ENCODE data around the gene ZNF22. TPM values are rescaled to one million over a fixed set of nuclear protein-coding genes. Genes with fewer than 3 reads are reported as not detected.

Gene ZNF22
- polyA plus RNA-seq, 1 donor (not counting 4 experiments of a cell fraction or from before 2014, with no cell fraction given), result 9.4 TPM

DNA sequence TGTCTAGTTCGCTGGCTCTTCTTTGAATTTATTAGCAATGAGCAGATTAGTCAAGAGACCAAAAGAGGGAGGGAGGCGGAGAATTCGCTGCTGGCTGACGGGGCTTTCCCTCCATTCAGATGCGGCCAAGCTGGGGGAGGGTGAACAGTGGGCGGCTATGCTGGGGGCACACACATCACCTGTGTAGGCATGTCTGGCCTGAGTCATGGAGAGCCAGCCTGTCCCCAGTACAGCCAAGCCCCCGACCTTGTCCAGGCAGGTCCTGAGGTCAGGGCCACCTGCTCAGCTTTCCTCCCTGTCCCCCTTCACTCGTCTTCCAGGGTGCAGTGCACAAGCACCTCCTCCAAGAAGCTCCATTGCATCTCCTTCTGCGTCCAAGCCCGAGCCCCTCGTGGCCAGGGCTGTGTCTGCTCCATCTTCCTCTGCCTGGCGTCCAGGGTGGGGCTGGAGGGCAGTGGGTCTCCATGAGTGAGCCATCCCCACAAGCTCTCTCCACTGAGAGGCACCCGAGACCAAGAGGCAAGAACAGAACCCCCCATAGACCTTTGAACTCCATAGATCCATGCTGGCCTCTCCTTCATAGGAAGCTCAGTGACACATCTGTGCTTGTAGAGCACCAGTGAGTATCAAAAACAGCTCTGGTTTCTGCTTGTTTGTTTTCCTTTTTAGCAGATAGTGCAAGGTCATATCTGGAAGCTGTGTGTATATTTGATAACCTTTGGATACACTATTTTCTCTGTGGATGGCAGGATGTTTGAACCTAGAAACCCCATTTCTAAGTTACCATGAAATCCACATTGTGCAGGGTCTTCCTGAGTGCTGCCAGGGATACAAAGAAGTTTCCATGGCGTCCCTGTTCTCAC is 20.2 kb upstream of the ZNF22 start:
- H3K4me2 ChIP-seq (ENCODE audit: control insufficient read depth, extremely low read depth, insufficient read depth, low read depth, low read length), result peak overlapping the region; percentile 73
- H2AFZ ChIP-seq (ENCODE audit: control insufficient read depth, low read length), result peak overlapping the region; percentile 80
- dilution Hi-C loops (cut with MboI; ENCODE audit: extremely low pct_ligation_motif_present, low sequenced_read_pairs), result no loop called here
- no peaks in the 10 kb centered on the region for H4K20me1 ChIP-seq (ENCODE audit: control insufficient read depth, extremely low read depth, insufficient read depth, low read length)
- no peaks in the 10 kb centered on the region for H3K9me3 ChIP-seq (ENCODE audit: control insufficient read depth, low read depth, low read length)
- no peaks in the 10 kb centered on the region for H3K79me2 ChIP-seq (ENCODE audit: control insufficient read depth, insufficient read depth, low read length)
- H3K36me3 ChIP-seq (ENCODE audit: control insufficient read depth in 2 of 2, extremely low read depth in 1 of 2, insufficient read depth in 2 of 2, low read length in 2 of 2), result no peaks in the 10 kb centered on the region
- peak overlapping the region in 1 of 3 experiments; percentile 36 for H3K4me3 ChIP-seq (ENCODE audit: control insufficient read depth in 2 of 3, extremely low read depth in 1 of 3, insufficient read depth in 2 of 3, low read depth in 1 of 3, low read length in 3 of 3)
- no peaks in the 10 kb centered on the region for H3K9me1 ChIP-seq (ENCODE audit: control insufficient read depth, extremely low read depth, insufficient read depth, low read length)
- DNase-seq (ENCODE audit: low read depth, low spot score) (no peak), FAIRE-seq (no peak)
- no peaks in the 10 kb centered on the region for H3K27me3 ChIP-seq (ENCODE audit: control insufficient read depth, extremely low read depth, insufficient read depth, low read length)
- H3K27ac ChIP-seq (ENCODE audit: control insufficient read depth, insufficient read depth, low read length), result peak overlapping the region; percentile 85
- H3K9ac ChIP-seq (ENCODE audit: control insufficient read depth, extremely low read depth, insufficient read depth, low read length), result peak overlapping the region; percentile 45
- TF ChIP-seq, protein P1, sequence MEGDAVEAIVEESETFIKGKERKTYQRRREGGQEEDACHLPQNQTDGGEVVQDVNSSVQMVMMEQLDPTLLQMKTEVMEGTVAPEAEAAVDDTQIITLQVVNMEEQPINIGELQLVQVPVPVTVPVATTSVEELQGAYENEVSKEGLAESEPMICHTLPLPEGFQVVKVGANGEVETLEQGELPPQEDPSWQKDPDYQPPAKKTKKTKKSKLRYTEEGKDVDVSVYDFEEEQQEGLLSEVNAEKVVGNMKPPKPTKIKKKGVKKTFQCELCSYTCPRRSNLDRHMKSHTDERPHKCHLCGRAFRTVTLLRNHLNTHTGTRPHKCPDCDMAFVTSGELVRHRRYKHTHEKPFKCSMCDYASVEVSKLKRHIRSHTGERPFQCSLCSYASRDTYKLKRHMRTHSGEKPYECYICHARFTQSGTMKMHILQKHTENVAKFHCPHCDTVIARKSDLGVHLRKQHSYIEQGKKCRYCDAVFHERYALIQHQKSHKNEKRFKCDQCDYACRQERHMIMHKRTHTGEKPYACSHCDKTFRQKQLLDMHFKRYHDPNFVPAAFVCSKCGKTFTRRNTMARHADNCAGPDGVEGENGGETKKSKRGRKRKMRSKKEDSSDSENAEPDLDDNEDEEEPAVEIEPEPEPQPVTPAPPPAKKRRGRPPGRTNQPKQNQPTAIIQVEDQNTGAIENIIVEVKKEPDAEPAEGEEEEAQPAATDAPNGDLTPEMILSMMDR (optimal IDR thresholded peaks at IDR 0.05 in 1 of 3, IDR thresholded peaks at IDR 0.05 in 1 of 3, conservative IDR thresholded peaks at IDR 0.05 in 1 of 3; ENCODE audit: extremely low read depth in 1 of 3, insufficient read depth in 2 of 3, low read length in 3 of 3), result no peak
- no peak for TF ChIP-seq EZH2 (IDR thresholded peaks at IDR 0.05; ENCODE audit: low read length)
- peaks cover 47% of the 10 kb centered on the region for H3K4me1 ChIP-seq (ENCODE audit: control insufficient read depth, extremely low read depth, insufficient read depth, low read length)

DNA sequence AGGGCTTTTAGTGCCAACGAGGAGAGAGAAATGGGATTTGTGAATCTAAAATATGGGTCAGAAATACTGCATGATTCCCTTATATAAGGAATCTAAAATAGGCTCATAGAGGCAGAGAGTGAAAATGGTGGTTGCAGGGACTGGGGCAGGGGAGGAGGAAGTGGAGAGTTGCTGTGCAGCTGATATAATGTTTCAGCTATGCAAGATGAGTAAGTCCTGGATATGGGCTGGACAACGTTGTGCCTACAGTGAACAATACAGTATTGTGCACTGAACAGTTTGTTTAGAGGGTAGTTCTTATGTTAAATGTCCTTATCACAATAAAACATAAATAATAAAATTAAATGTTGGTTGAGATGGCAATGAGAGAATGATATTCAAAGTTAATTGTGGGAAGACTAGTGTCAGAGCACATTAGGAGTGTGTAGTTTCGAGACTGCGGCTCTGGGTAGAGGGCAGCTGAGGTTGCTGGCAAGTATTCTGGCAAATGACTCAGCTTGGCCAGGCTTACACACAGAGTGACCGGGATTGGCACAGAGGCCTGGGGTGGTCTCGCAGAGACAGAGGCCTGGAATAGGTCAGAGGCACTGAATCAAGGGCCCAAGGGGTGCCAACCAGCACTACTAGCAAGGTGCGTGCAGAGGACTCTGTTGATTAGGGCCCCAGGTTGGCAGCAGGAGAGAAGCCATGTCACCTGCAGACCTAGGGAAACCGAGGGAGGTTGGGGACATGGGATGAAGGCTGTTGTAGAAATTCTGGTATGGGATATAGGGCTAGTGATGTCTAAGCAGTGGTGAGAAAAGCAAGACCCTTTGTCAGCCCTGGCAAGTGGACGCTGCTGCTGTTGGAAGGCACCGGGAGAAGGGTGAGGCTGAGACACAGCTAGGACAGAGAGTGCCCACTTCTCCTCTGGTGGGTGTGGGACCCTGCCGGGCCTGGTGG is 19.3 kb upstream of the ZNF22 start:
- Histone ChIP-seq H3K27ac (ENCODE audit: control insufficient read depth, insufficient read depth, low read length) (peak overlapping the region; percentile 85), H3K4me2 (ENCODE audit: control insufficient read depth, extremely low read depth, insufficient read depth, low read depth, low read length) (peak overlapping the region; percentile 73), H3K9me3 (ENCODE audit: control insufficient read depth, low read depth, low read length) (no peaks in the 10 kb centered on the region), H3K9me1 (ENCODE audit: control insufficient read depth, extremely low read depth, insufficient read depth, low read length) (no peaks in the 10 kb centered on the region), H2AFZ (ENCODE audit: control insufficient read depth, low read length) (peak overlapping the region; percentile 91), H3K4me1 (ENCODE audit: control insufficient read depth, extremely low read depth, insufficient read depth, low read length) (peaks cover 45% of the 10 kb centered on the region), H3K27me3 (ENCODE audit: control insufficient read depth, extremely low read depth, insufficient read depth, low read length) (no peaks in the 10 kb centered on the region), H3K9ac (ENCODE audit: control insufficient read depth, extremely low read depth, insufficient read depth, low read length) (peak overlapping the region; percentile 65), H3K36me3 (ENCODE audit: control insufficient read depth in 2 of 2, extremely low read depth in 1 of 2, insufficient read depth in 2 of 2, low read length in 2 of 2) (no peaks in the 10 kb centered on the region), H3K4me3 (ENCODE audit: control insufficient read depth in 2 of 3, extremely low read depth in 1 of 3, insufficient read depth in 2 of 3, low read depth in 1 of 3, low read length in 3 of 3) (peak overlapping the region in 2 of 3 experiments; percentile 30 to 36), H3K79me2 (ENCODE audit: control insufficient read depth, insufficient read depth, low read length) (no peaks in the 10 kb centered on the region), H4K20me1 (ENCODE audit: control insufficient read depth, extremely low read depth, insufficient read depth, low read length) (no peaks in the 10 kb centered on the region)
- dilution Hi-C loops (cut with MboI; ENCODE audit: extremely low pct_ligation_motif_present, low sequenced_read_pairs), result no loop called here
- DNase-seq (ENCODE audit: low read depth, low spot score), result no peak
- peak; percentile 96 for FAIRE-seq
- TF ChIP-seq, protein P1 (optimal IDR thresholded peaks at IDR 0.05 in 1 of 3, IDR thresholded peaks at IDR 0.05 in 1 of 3, conservative IDR thresholded peaks at IDR 0.05 in 1 of 3; ENCODE audit: extremely low read depth in 1 of 3, insufficient read depth in 2 of 3, low read length in 3 of 3), result no peak
- TF ChIP-seq EZH2 (IDR thresholded peaks at IDR 0.05; ENCODE audit: low read length), result no peak
